ENCODE measurements around the gene ARMH4.

ARMH4 gene

GRCh38 chr14:57960946-57961785 lies 190.8 kb downstream of the ARMH4 start:
- TF ChIP-seq CTCF (IDR thresholded peaks at IDR 0.05; ENCODE audit: low read length, missing control alignments) = no peak
- no peak for DNase-seq (ENCODE audit: low read depth)
- no peak overlapping the region for H3K4me3 ChIP-seq (replicated peaks; ENCODE audit: low read depth, low read length)

GRCh38 chr14:57957441-57957840 lies 194.6 kb downstream of the ARMH4 start:
- DNase-seq (ENCODE audit: low read depth) = no peak
- no peak for TF ChIP-seq CTCF (IDR thresholded peaks at IDR 0.05; ENCODE audit: low read length, missing control alignments)
- no peak overlapping the region for H3K4me3 ChIP-seq (replicated peaks; ENCODE audit: low read depth, low read length)

Measured in fibroblast of pulmonary artery (primary cell).